ENCODE data around the gene LOC128125822.

The LOC128125822 gene

GRCh38 chr6:63611560-63611959 is 39.3 kb downstream of the LOC128125822 start:
- H3K4me3 ChIP-seq (ENCODE audit: insufficient read length, low read depth), result no peak overlapping the region
- H3K9me3 ChIP-seq (ENCODE audit: insufficient read depth, low read length), result no peaks in the 10 kb centered on the region
- no peak for DNase-seq (ENCODE audit: low read depth, low spot score)
- H3K4me1 ChIP-seq (ENCODE audit: insufficient read depth, insufficient read length), result no peaks in the 10 kb centered on the region
- H3K36me3 ChIP-seq (ENCODE audit: insufficient read depth, insufficient read length, low read length), result no peaks in the 10 kb centered on the region
- H3K9ac ChIP-seq (ENCODE audit: insufficient read length, low read depth), result no peak overlapping the region
- no peak for TF ChIP-seq ZNF274 (IDR thresholded peaks at IDR 0.05; ENCODE audit: low read depth, low read length)
- no peak for TF ChIP-seq SUZ12 (IDR thresholded peaks at IDR 0.05; ENCODE audit: extremely low read depth, insufficient read depth, insufficient read length)
- TF ChIP-seq YY1 (IDR thresholded peaks at IDR 0.05; ENCODE audit: insufficient read depth, insufficient read length), result no peak
- H3K27me3 ChIP-seq (ENCODE audit: insufficient read depth, insufficient read length), result no peaks in the 10 kb centered on the region

- Histone ChIP-seq H3K36me3 (ENCODE audit: insufficient read depth, insufficient read length, low read length) (no peaks in the 10 kb centered on the region), H3K9me3 (ENCODE audit: insufficient read depth, low read length) (no peaks in the 10 kb centered on the region), H3K27me3 (ENCODE audit: insufficient read depth, insufficient read length) (no peaks in the 10 kb centered on the region), H3K9ac (ENCODE audit: insufficient read length, low read depth) (no peak overlapping the region), H3K4me1 (ENCODE audit: insufficient read depth, insufficient read length) (no peaks in the 10 kb centered on the region), H3K4me3 (ENCODE audit: insufficient read length, low read depth) (no peak overlapping the region)
- TF ChIP-seq YY1 (IDR thresholded peaks at IDR 0.05; ENCODE audit: insufficient read depth, insufficient read length) (no peak), ZNF274 (IDR thresholded peaks at IDR 0.05; ENCODE audit: low read depth, low read length) (no peak), SUZ12 (IDR thresholded peaks at IDR 0.05; ENCODE audit: extremely low read depth, insufficient read depth, insufficient read length) (no peak)
- no peak for DNase-seq (ENCODE audit: low read depth, low spot score)
These were observed 43.3 kb downstream of the LOC128125822 start for GRCh38 chr6:63615590-63615989.
